Parathyroid adenoma (tissue), 2 donors: Measurements from ENCODE around the gene RYR1.
"Not testable (repeated sequence)": the region's sequence is repeated elsewhere in the genome, so short reads cannot be mapped to it uniquely, and the experiment has no call there.

ENCODE experiments used
- H2AFZ ChIP-seq: fragments of 300-600 bp; sonication (generic); one replicate; pipeline ENCODE4 v1.7.0; 2017; ENCODE audit warnings: antibody characterized with exemption, mild to moderate bottlenecking
- H3K27ac ChIP-seq: fragments of 300-600 bp; sonication (generic); one replicate; pipeline ENCODE4 v1.7.0; 2017
- H3K27me3 ChIP-seq: fragments of 300-600 bp; sonication (generic); one replicate; pipeline ENCODE4 v1.7.0; 2017; ENCODE audit warnings: low read length; ENCODE audit not compliant: control insufficient read depth, insufficient read depth
- H3K36me3 ChIP-seq: fragments of 300-600 bp; sonication (generic); one replicate; pipeline ENCODE4 v1.7.0; 2017; ENCODE audit warnings: low read length; ENCODE audit not compliant: control insufficient read depth, insufficient read depth
- H3K4me1 ChIP-seq: fragments of 300-600 bp; sonication (generic); one replicate; pipeline ENCODE4 v1.7.0; 2017; ENCODE audit warnings: control low read depth
- H3K4me2 ChIP-seq: fragments of 300-600 bp; sonication (generic); one replicate; pipeline ENCODE4 v1.7.0; 2017; ENCODE audit warnings: low read length
- H3K4me3 ChIP-seq: fragments of 300-600 bp; sonication (generic); one replicate; pipeline ENCODE4 v1.7.0; 2017; ENCODE audit warnings: low read depth, low read length
- H3K79me2 ChIP-seq: fragments of 300-600 bp; sonication (generic); one replicate; pipeline ENCODE4 v1.7.0; 2017; ENCODE audit warnings: control low read depth
- H3K9ac ChIP-seq: fragments of 300-600 bp; sonication (generic); one replicate; pipeline ENCODE4 v1.7.0; 2017; ENCODE audit warnings: mild to moderate bottlenecking
- H3K9me3 ChIP-seq: fragments of 300-600 bp; sonication (generic); one replicate; pipeline ENCODE4 v1.7.0; 2017; ENCODE audit warnings: low read length; ENCODE audit not compliant: control insufficient read depth
- TF ChIP-seq, protein P1 (sequence below): fragments of 300-600 bp; sonication (generic); IDR thresholded peaks from one replicate; pipeline ENCODE4 v1.7.0; 2017; ENCODE audit warnings: antibody characterized with exemption, mild to moderate bottlenecking
- donor health status: primary hyperparathyroidism.

The RYR1 gene

DNA sequence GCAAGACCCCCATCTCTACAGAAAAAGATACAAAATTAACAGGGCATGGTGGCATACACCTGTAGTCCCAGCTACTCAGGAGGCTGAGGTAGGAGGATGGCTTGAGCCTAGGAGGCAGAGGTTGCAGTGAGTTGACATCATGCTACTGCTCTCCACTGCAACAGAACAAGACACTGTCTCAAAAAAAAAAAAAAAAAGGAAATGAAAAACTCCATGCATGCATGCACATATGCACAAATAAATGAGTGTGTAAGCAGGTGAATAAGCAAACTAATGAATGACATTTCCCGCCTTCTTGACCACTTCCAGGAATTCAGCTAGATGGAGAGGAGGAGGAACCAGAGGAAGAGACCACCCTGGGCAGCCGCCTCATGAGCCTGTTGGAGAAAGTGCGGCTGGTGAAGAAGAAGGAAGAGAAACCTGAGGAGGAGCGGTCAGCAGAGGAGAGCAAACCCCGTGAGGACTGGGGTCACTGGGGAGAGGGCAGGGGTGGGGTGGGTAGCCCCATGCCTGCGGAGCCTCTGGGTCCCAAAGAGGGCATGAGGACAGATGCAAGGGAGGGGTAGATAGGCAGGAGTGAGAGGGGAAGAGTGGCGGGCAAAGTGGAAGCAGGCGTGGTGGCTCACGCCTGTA lies 58.8 kb downstream of the RYR1 start:
- no peak overlapping the region for H2AFZ ChIP-seq
- no peaks in the 10 kb centered on the region for H3K27me3 ChIP-seq
- no peak overlapping the region for H3K27ac ChIP-seq
- no peaks in the 10 kb centered on the region for H3K9me3 ChIP-seq
- TF ChIP-seq, protein P1, sequence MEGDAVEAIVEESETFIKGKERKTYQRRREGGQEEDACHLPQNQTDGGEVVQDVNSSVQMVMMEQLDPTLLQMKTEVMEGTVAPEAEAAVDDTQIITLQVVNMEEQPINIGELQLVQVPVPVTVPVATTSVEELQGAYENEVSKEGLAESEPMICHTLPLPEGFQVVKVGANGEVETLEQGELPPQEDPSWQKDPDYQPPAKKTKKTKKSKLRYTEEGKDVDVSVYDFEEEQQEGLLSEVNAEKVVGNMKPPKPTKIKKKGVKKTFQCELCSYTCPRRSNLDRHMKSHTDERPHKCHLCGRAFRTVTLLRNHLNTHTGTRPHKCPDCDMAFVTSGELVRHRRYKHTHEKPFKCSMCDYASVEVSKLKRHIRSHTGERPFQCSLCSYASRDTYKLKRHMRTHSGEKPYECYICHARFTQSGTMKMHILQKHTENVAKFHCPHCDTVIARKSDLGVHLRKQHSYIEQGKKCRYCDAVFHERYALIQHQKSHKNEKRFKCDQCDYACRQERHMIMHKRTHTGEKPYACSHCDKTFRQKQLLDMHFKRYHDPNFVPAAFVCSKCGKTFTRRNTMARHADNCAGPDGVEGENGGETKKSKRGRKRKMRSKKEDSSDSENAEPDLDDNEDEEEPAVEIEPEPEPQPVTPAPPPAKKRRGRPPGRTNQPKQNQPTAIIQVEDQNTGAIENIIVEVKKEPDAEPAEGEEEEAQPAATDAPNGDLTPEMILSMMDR: no peak
- no peaks in the 10 kb centered on the region for H3K79me2 ChIP-seq
- H3K9ac ChIP-seq: no peak overlapping the region
- H3K4me3 ChIP-seq: no peak overlapping the region
- no peak overlapping the region for H3K4me2 ChIP-seq
- H3K4me1 ChIP-seq: no peaks in the 10 kb centered on the region
- H3K36me3 ChIP-seq: no peaks in the 10 kb centered on the region

DNA sequence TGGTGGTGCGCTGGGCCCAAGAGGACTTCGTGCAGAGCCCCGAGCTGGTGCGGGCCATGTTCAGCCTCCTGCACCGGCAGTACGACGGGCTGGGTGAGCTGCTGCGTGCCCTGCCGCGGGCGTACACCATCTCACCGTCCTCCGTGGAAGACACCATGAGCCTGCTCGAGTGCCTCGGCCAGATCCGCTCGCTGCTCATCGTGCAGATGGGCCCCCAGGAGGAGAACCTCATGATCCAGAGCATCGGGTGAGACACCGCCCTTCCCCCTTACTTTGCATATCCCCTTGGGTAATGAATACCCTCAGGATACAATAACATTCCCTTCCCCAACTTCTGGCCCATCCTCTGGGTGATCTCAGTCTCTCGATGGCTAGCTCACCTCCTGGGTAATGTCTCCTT lies 60.9 kb downstream of the RYR1 start:
- Histone ChIP-seq H3K9me3 (no peaks in the 10 kb centered on the region), H2AFZ (no peak overlapping the region), H3K27ac (no peak overlapping the region), H3K4me2 (no peak overlapping the region), H3K4me1 (no peaks in the 10 kb centered on the region), H3K4me3 (no peak overlapping the region), H3K27me3 (no peaks in the 10 kb centered on the region), H3K79me2 (no peaks in the 10 kb centered on the region), H3K36me3 (no peaks in the 10 kb centered on the region), H3K9ac (no peak overlapping the region)
- TF ChIP-seq, protein P1: no peak

DNA sequence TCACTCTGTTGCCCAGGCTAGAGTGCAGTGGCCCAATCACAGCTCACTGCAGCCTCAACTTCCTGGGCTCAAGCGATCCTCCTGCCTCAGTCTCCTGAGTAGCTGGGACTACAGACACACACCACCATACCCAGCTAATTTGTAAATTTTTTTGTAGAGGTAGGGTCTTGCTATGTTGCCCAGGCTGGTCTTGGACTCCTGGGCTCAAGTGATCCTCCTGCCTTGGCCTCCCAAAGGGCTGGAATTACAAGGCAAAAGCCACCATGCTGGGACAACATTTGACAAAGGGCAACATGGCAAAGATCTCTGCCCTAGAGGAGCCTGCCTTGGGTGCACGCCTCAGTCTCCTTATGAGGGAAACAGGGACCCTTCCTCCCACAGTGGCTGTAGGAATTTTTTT lies 61.9 kb downstream of the RYR1 start:
- not testable (repeated sequence) for H3K4me3 ChIP-seq, H3K79me2 ChIP-seq, H3K4me2 ChIP-seq, H3K9ac ChIP-seq, H3K27me3 ChIP-seq, H3K9me3 ChIP-seq, H2AFZ ChIP-seq, H3K4me1 ChIP-seq, H3K36me3 ChIP-seq, H3K27ac ChIP-seq

DNA sequence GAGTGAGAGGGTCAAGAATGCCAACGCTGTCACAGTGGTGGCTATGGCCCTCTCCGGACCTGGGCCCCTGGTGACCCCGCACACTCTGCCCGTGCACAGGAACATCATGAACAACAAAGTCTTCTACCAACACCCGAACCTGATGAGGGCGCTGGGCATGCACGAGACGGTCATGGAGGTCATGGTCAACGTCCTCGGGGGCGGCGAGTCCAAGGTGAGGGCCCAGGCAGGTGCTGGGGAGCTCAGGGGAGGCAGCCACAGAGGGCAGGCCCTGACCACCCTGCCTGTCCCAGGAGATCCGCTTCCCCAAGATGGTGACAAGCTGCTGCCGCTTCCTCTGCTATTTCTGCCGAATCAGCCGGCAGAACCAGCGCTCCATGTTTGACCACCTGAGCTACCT lies 62.6 kb downstream of the RYR1 start:
- Histone ChIP-seq H3K4me3 (no peak overlapping the region), H3K9ac (no peak overlapping the region), H2AFZ (no peak overlapping the region), H3K27ac (no peak overlapping the region), H3K27me3 (no peaks in the 10 kb centered on the region), H3K36me3 (no peaks in the 10 kb centered on the region), H3K79me2 (no peaks in the 10 kb centered on the region), H3K4me1 (no peaks in the 10 kb centered on the region), H3K9me3 (no peaks in the 10 kb centered on the region), H3K4me2 (no peak overlapping the region)
- TF ChIP-seq, protein P1: no peak

DNA sequence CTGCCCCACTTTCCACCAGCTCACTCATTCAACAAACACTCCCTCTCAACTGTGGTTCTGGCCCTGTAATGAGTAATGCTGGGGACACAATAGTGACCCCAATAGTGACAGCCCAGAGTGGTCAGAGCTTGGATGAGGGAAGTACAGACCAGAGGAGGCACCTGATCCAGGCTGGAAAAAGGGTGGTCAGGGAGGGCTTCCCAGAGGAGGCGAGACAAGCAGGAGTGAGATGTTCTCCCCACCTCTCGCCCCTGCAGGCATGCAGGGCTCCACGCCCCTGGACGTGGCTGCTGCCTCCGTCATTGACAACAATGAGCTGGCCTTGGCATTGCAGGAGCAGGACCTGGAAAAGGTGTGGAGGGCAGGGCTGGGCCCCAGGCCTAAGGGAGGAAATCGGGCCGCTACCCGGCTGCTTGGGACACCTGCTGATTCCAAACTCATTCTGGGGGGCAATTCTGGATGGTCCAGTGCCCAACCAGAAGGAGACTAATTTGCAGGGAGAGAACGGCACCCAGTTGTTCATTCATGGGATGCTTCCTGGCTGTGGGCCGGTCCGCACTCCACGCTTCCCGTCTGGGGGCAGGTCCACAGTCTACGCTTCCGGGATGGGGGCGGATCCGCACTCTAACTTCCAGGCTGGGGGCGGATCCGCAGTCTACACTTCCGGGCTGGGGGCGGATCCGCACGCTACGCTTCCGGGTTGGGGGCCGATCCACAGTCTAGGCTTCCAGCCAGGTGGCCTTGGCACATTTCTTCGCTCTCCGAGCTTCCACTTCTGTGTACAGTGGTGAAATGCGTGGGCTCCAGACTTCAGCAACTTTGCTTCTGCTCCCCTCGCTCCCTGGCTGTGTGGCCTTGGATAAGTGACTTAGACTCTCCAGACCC lies 63.4 kb downstream of the RYR1 start:
- TF ChIP-seq, protein P1: no peak
- Histone ChIP-seq H3K4me3 (no peak overlapping the region), H3K9ac (no peak overlapping the region), H2AFZ (no peak overlapping the region), H3K27me3 (no peaks in the 10 kb centered on the region), H3K79me2 (no peaks in the 10 kb centered on the region), H3K36me3 (no peaks in the 10 kb centered on the region), H3K4me2 (no peak overlapping the region), H3K27ac (no peak overlapping the region), H3K9me3 (no peaks in the 10 kb centered on the region), H3K4me1 (no peaks in the 10 kb centered on the region)
